ENCODE results near the gene SUGP2.

DNA sequence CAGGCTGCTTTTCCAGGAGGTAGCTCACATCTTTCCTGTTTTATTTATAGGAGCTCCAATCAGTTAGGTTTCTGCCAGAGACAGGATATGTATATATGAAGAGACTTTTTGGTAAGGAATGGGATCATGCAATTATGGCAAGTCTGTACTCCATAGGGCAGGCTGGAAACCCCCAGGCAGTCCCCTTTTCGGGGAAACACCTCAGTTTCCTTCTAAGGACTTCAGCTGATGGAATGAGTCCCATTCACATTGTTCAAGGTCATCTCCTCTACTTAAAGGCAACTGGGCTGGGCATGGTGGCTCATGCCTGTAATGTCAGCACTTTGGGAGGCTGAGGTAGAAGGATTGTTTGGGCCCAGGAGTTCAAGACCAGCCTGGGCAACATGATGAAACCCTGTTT, 19.6 kb upstream of the SUGP2 start:
- TF ChIP-seq SUZ12 (IDR thresholded peaks at IDR 0.05): no peak
- TF ChIP-seq SP1 (IDR thresholded peaks at IDR 0.05): no peak
- TF ChIP-seq TARDBP (IDR thresholded peaks at IDR 0.05): no peak
- TF ChIP-seq FOXM1 (IDR thresholded peaks at IDR 0.05; ENCODE audit: borderline replicate concordance): no peak
- no peak for TF ChIP-seq BHLHE40 (IDR thresholded peaks at IDR 0.05; ENCODE audit: borderline replicate concordance)
